Islet precursor cell (in vitro differentiated cells): ENCODE data around the gene SOX21.

Source experiments
- DNase-seq: peaks from one replicate; pipeline ENCODE4 v3.0.0-alpha.2; 2018

SOX21 gene

GRCh38 chr13:94674609-94675348 lies 37.6 kb downstream of the SOX21 start:
- peak; percentile 74 for DNase-seq

DNA sequence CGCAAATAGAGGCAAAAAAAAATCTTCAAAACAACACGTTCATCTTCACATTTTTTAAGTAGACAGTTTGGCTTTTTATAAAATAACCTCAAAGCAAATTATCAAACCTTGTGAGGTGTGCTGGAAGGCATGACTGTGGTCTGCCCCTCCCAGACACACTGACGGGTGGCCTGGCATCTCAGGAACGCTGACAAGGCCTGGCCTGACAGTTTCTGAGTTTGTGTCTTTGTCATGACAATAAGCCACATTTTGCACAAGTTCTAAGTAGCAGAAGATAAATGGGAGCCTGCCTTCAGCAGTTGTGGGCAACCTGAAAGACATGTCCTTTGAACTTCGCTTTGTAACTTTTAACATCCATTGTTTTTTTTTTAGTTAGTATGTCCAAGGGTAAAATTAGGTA lies 38.5 kb downstream of the SOX21 start:
- peak; percentile 73 for DNase-seq

DNA sequence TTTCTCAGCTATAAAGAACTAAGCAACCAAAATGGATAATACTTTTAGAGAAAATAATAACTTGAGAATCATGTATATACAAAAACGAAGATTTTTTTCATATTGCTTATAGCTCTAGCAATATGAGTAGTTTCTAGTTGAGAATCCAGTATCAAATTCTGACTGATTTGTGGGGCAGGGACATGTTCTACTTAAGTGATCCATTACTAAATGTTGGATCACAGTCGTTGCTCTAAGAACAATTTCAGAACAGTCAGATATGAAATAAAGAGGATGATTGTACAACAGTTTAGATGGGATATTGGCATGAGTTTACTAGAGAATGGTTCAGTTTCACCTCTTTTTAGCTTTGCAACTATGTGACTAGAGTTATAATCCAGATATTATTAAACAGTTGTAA lies 39.9 kb downstream of the SOX21 start:
- DNase-seq = no peak

DNA sequence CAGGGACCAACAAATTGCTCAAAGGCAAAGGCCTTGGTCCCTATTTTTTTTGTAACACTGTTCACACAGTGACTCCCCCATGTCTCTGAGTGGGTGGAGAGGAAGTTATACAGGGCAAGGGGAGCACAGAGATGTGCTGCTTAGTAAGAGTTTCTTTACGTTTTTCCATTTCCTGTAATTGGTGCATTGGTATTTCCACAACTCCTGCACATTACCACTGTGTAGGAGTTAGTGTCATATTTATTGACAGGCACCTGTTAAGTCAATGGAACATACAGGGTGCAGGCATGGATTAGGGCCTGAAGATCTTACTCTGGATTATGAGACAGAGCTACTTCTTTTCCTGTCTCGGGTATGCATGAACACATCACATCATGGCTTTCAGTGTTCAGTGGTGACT lies 45.2 kb downstream of the SOX21 start:
- no peak for DNase-seq

- DNase-seq = no peak
Observed at GRCh38 chr13:94666065-94666464, 46.3 kb downstream of the SOX21 start.

- DNase-seq = no peak
Observed at GRCh38 chr13:94664889-94665288, 47.5 kb downstream of the SOX21 start.

GRCh38 chr13:94662274-94662945 lies 49.9 kb downstream of the SOX21 start:
- DNase-seq = no peak

- DNase-seq = no peak
Observed at GRCh38 chr13:94661406-94661805, 50.9 kb downstream of the SOX21 start.

DNA sequence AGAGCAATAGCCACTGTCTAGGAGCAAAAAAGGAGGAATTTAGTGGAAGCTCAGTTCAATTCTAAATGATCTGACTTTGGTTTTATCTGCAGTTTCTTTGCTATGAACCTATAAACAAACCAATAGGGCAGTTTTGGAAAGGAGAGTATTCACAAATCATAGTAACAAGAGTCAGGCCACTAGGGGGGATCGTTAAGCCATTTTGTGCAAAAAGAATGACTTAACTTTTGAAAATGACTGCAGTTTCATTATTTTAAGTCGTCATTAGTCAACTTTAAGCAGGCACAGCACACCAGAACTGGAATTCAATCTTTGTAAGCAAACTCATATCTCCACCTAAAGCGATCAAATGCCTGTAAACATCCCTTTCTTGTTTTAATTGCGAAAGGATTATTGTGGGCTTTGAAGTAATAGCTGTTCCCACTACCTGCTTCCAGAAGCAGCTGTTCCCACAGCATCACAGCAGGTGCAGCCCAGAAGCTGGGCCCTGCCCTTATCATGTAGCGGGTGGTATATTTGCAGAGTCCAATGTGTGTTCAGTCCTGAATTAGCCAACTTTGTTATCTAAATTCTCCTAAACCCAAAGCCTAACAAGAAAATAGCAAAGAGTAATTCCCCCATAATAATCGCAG lies 51.5 kb downstream of the SOX21 start:
- no peak for DNase-seq
